ENCODE results near the gene TRAK2. TPM values are rescaled to one million over a fixed set of nuclear protein-coding genes. Genes with fewer than 3 reads are reported as not detected.

The TRAK2 gene
- total RNA-seq, 1 experiment from 2014 or later: 15.2 TPM

GRCh38 chr2:201362396-201362795 lies 88.9 kb downstream of the TRAK2 start:
- CTCF ChIA-PET: interaction anchor here (1.0 to 3.1 kb wide), 2 partner anchors 129 to 347 kb away, joined by 3 to 16 read pairs; no protein-coding TSS in a partner anchor
- Histone ChIP-seq H3K4me2 (ENCODE audit: low read length) (no peak overlapping the region), H4K20me1 (ENCODE audit: insufficient read depth) (no peaks in the 10 kb centered on the region), H3K4me3 (replicated peaks in 1 of 2; ENCODE audit: low read depth in 1 of 2, low read length in 2 of 2) (no peak overlapping the region), H3K9me3 (ENCODE audit: control insufficient read depth in 1 of 2, insufficient read depth in 1 of 2, low read depth in 1 of 2, low read length in 2 of 2) (peaks cover 0 to 10% of the 10 kb centered on the region in 2 experiments; a peak in 1 of 4 replicates), H3K36me3 (ENCODE audit: control insufficient read depth in 1 of 2, insufficient read depth in 2 of 2, low read length in 2 of 2) (no peaks in the 10 kb centered on the region), H3K79me2 (ENCODE audit: insufficient read depth, low read length) (no peaks in the 10 kb centered on the region), H3K4me1 (ENCODE audit: control insufficient read depth in 1 of 2, insufficient read depth in 2 of 2, low read length in 2 of 2) (peaks cover 18 to 35% of the 10 kb centered on the region in 2 experiments), H3K27ac (ENCODE audit: low read depth, low read length) (no peak overlapping the region), H3K9ac (ENCODE audit: low read length) (no peak overlapping the region), H3K27me3 (ENCODE audit: insufficient read depth, low read length) (no peaks in the 10 kb centered on the region), H3K9me2 (ENCODE audit: insufficient read depth) (no peaks in the 10 kb centered on the region), H2AFZ (ENCODE audit: low read depth, low read length, poor library complexity, severe bottlenecking) (no peak overlapping the region)
- POLR2A ChIA-PET: no interaction called here
- BruUV-seq (replicated peaks): no TSS peak
- TF ChIP-seq TCF7L2 (IDR thresholded peaks at IDR 0.05; ENCODE audit: borderline replicate concordance, extremely low read depth, insufficient read depth, insufficient read length) (no peak), ZBTB33 (IDR thresholded peaks at IDR 0.05; ENCODE audit: extremely low read depth, insufficient replicate concordance, low read length) (no peak), ATF3 (IDR thresholded peaks at IDR 0.05) (no peak), POLR2AphosphoS5 (IDR thresholded peaks at IDR 0.05; ENCODE audit: low read depth, low read length) (no peak), ZNF274 (IDR thresholded peaks at IDR 0.05; ENCODE audit: low read depth, low read length) (no peak), EZH2 (IDR thresholded peaks at IDR 0.05) (no peak), EGR1 (IDR thresholded peaks at IDR 0.05; ENCODE audit: low read depth) (no peak), MAX (IDR thresholded peaks at IDR 0.05) (no peak), SP1 (IDR thresholded peaks at IDR 0.05; ENCODE audit: low read depth) (no peak), REST (IDR thresholded peaks at IDR 0.05; ENCODE audit: low read depth) (no peak), CEBPB (IDR thresholded peaks at IDR 0.05; ENCODE audit: low read depth) (no peak), YY1 (IDR thresholded peaks at IDR 0.05; ENCODE audit: extremely low read depth, insufficient replicate concordance, low read depth, low read length) (no peak), SIN3A (IDR thresholded peaks at IDR 0.05; ENCODE audit: low read depth) (no peak), CBX3 (IDR thresholded peaks at IDR 0.05; ENCODE audit: low read depth) (no peak), FOSL1 (IDR thresholded peaks at IDR 0.05; ENCODE audit: low read depth) (no peak), POLR2A (IDR thresholded peaks at IDR 0.05; ENCODE audit: borderline replicate concordance, extremely low read depth, insufficient read depth, insufficient read length) (no peak), CTCF (IDR thresholded peaks at IDR 0.05 in 2 of 3, conservative IDR thresholded peaks at IDR 0.05 in 1 of 3; ENCODE audit: borderline replicate concordance in 1 of 3, insufficient read depth in 1 of 3, low read depth in 2 of 3, low read length in 2 of 3) (no peak), SRF (IDR thresholded peaks at IDR 0.05; ENCODE audit: low read depth) (no peak)
- RAD21 ChIA-PET (ENCODE audit: low non-redundant PET in 1 of 2, low total read pairs in 2 of 2, uncharacterized antibody in 2 of 2, unreplicated experiment in 2 of 2): no interaction called here
- ATAC-seq (no peak), DNase-seq (ENCODE audit: low read depth, low spot score) (no peak)
- intact Hi-C loops (cut with micrococcal nuclease): loop anchor here (10.0 kb wide), 1 partner anchor 458 kb away; no protein-coding TSS in a partner anchor
